Activated T-cell treated with anti-CD3 and anti-CD28 coated beads, Interleukin-2, amount 50 U/mL, for 72 hours (primary cell): ENCODE measurements around the gene CDKAL1. TPM values are rescaled to one million over a fixed set of nuclear protein-coding genes. Genes with fewer than 3 reads are reported as not detected.

Source experiments
- ATAC-seq, 2 donors: fragments of 150-1000 bp; cut with Tn5 transposase; replicated peaks in 1 of 2; 2 replicates each; pipeline ENCODE4 v1.10.0; 2021; ENCODE audit warnings: moderate library complexity in 2 of 2, mild to moderate bottlenecking in 1 of 2
- DNase-seq, 2 donors: peaks; one replicate each; pipeline ENCODE4 v3.0.0; 2021 to 2022; ENCODE audit warnings: mixed read lengths in 1 of 2
- H3K27ac Mint-ChIP-seq: one replicate; pipeline ENCODE4 v1.8.0; 2022; ENCODE audit warnings: mild to moderate bottlenecking, moderate library complexity, mixed read lengths
- H3K27me3 Mint-ChIP-seq: one replicate; pipeline ENCODE4 v1.8.0; 2022; ENCODE audit warnings: low read depth, mixed read lengths
- H3K36me3 Mint-ChIP-seq, 2 donors: one replicate each; pipeline ENCODE4 v1.8.0; 2022; ENCODE audit warnings: mixed read lengths in 2 of 2, mild to moderate bottlenecking in 1 of 2; ENCODE audit not compliant: insufficient read depth in 2 of 2
- H3K4me1 Mint-ChIP-seq: one replicate; pipeline ENCODE4 v1.8.0; 2022; ENCODE audit warnings: low read depth, mixed read lengths
- H3K4me3 Mint-ChIP-seq, 2 donors: one replicate each; pipeline ENCODE4 v1.8.0; 2022; ENCODE audit warnings: mild to moderate bottlenecking in 2 of 2, mixed read lengths in 2 of 2, moderate library complexity in 2 of 2
- H3K9me3 Mint-ChIP-seq, 2 donors: one replicate each; pipeline ENCODE4 v1.8.0; 2022; ENCODE audit warnings: mixed read lengths in 2 of 2
- total RNA-seq, 2 donors: library from RNA; stranded (reverse); gene quantifications; one replicate each; pipeline ENCODE4 v1.2.3, GENCODE V29; 2022

The CDKAL1 gene
- total RNA-seq, 2 donors from 2014 or later = 25.9 to 29.8 TPM

GRCh38 chr6:21132856-21133838 is 598.9 kb downstream of the CDKAL1 start:
- ATAC-seq = no peak
- H3K27ac Mint-ChIP-seq = no peak overlapping the region
- no peak overlapping the region for H3K4me3 Mint-ChIP-seq
- no peaks in the 10 kb centered on the region for H3K9me3 Mint-ChIP-seq
- no peaks in the 10 kb centered on the region for H3K4me1 Mint-ChIP-seq
- no peaks in the 10 kb centered on the region for H3K27me3 Mint-ChIP-seq
- no peaks in the 10 kb centered on the region for H3K36me3 Mint-ChIP-seq
- DNase-seq = no peak

GRCh38 chr6:21133901-21134300 is 599.6 kb downstream of the CDKAL1 start:
- H3K4me3 Mint-ChIP-seq = no peak overlapping the region
- H3K27me3 Mint-ChIP-seq = no peaks in the 10 kb centered on the region
- no peaks in the 10 kb centered on the region for H3K36me3 Mint-ChIP-seq
- ATAC-seq = no peak
- no peaks in the 10 kb centered on the region for H3K4me1 Mint-ChIP-seq
- no peaks in the 10 kb centered on the region for H3K9me3 Mint-ChIP-seq
- H3K27ac Mint-ChIP-seq = no peak overlapping the region
- no peak for DNase-seq

GRCh38 chr6:21134356-21134755 is 600.1 kb downstream of the CDKAL1 start:
- Mint-ChIP-seq H3K27me3 (no peaks in the 10 kb centered on the region), H3K27ac (no peak overlapping the region), H3K9me3 (no peaks in the 10 kb centered on the region), H3K36me3 (no peaks in the 10 kb centered on the region), H3K4me1 (no peaks in the 10 kb centered on the region), H3K4me3 (no peak overlapping the region)
- DNase-seq = no peak
- no peak for ATAC-seq

DNA sequence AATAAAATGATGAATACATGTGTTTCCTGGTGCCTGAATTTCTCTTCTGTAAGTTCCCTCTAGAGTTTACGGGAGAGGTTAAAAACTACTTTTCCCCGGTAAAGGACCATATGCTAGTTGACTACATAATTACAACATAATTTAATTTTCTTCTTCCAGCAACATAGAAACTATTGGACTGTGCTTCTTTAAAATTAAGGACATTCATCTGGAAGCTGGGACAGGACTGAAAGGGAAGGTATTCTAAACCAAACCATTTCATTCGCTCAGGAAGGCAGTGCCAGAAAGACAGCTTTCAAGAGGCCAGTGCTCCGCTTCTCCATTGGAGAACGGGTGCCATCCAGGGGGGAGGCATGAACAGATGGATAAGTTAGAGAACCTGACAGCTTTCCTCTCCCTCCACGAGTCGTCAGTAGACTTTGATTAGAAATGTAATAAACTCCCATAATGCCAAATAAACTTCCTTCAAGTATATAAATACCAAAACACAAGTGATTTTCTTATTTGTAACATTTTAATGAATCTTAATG is 601.3 kb downstream of the CDKAL1 start:
- no peak overlapping the region for H3K27ac Mint-ChIP-seq

DNA sequence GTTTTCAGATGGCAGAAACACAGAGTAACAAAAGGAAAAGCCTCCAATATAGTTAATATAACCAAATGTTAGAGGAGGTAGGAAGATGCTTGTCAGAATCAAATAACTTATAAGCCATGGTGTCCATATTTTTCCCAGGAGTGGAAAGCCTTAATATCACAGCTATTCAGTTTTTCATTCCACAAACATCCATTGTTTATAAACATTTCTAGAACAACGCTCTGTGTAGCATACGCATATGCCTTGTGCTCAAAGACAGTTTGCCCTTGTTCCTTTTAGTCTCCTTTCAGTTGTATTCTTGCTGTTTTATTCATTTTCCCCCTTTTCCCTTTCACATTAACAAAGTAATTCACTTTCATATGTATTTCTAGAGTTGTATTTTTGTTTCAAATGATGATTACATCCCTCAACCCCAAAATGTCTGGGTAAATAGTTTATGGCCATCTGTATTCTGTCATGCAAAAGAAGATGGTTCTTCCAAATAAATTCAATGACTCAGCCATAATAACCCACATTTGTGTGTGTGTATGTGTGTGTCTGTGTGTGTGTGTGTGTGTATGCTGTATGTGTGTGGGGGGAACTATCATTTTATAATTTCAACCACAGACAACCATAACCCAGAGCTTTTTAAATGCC is 603.6 kb downstream of the CDKAL1 start:
- DNase-seq = no peak
- Mint-ChIP-seq H3K4me3 (no peak overlapping the region), H3K36me3 (peaks cover 0 to 6% of the 10 kb centered on the region in 2 donors), H3K9me3 (no peaks in the 10 kb centered on the region), H3K27ac (no peak overlapping the region), H3K27me3 (no peaks in the 10 kb centered on the region), H3K4me1 (no peaks in the 10 kb centered on the region)
- no peak for ATAC-seq

More for the DNA sequence above, 601.3 kb downstream of the CDKAL1 start:
- Mint-ChIP-seq H3K4me1 (no peaks in the 10 kb centered on the region), H3K9me3 (no peaks in the 10 kb centered on the region), H3K27me3 (no peaks in the 10 kb centered on the region), H3K36me3 (peaks cover 0 to 4% of the 10 kb centered on the region in 2 donors), H3K4me3 (no peak overlapping the region)
- DNase-seq = no peak
- no peak for ATAC-seq

DNA sequence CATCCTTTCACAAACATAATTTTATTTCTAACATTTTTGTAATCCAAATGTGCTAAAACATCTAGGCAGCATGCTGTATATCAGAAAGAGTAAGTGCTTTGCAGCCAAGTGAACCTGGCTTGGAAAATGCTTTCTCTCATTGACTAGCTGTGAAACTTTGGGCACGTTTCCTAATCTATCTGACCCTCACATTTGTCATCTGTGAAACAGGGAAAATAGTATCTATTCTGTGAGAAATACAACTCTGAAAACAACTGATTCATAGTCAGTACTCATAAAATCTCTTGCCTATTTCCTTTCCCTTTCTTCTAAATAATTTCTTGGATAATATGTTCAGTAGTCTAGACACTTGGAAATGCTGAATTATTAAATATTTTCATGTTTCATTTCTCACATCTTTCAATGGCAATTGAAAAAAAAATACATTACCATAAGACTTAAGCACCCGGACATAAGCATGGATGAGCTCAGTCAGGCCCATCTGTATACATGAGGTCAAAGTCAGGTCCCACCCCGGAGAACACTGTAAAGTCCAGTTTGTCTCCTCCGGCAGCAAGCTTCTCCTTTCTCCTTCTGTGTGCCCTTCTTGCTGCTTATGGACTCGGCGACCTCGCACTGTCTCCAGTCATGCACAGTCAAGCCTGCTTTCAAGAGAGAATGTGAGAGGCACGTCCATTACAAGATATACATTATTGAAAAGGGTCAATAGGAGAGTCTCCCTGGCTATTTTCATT is 604.2 kb downstream of the CDKAL1 start:
- DNase-seq (no peak), ATAC-seq (no peak)
- peaks cover 0 to 6% of the 10 kb centered on the region in 2 donors for H3K36me3 Mint-ChIP-seq
- H3K4me1 Mint-ChIP-seq = no peaks in the 10 kb centered on the region
- no peaks in the 10 kb centered on the region for H3K9me3 Mint-ChIP-seq
- no peak overlapping the region for H3K4me3 Mint-ChIP-seq
- H3K27me3 Mint-ChIP-seq = no peaks in the 10 kb centered on the region
- H3K27ac Mint-ChIP-seq = no peak overlapping the region

GRCh38 chr6:21140966-21141365 is 606.7 kb downstream of the CDKAL1 start:
- ATAC-seq (no peak), DNase-seq (no peak)
- Mint-ChIP-seq H3K4me3 (no peak overlapping the region), H3K4me1 (no peaks in the 10 kb centered on the region), H3K36me3 (peaks cover 0 to 6% of the 10 kb centered on the region in 2 donors), H3K27ac (no peak overlapping the region), H3K27me3 (no peaks in the 10 kb centered on the region), H3K9me3 (no peaks in the 10 kb centered on the region)

GRCh38 chr6:21141616-21142303 is 607.5 kb downstream of the CDKAL1 start:
- Mint-ChIP-seq H3K27ac (no peak overlapping the region), H3K36me3 (peaks cover 0 to 6% of the 10 kb centered on the region in 2 donors), H3K4me3 (no peak overlapping the region), H3K4me1 (no peaks in the 10 kb centered on the region), H3K9me3 (no peaks in the 10 kb centered on the region), H3K27me3 (no peaks in the 10 kb centered on the region)
- DNase-seq (no peak), ATAC-seq (no peak)

GRCh38 chr6:21142741-21143140 is 608.5 kb downstream of the CDKAL1 start:
- Mint-ChIP-seq H3K27ac (no peak overlapping the region), H3K4me3 (no peak overlapping the region), H3K9me3 (no peaks in the 10 kb centered on the region), H3K27me3 (no peaks in the 10 kb centered on the region), H3K4me1 (no peaks in the 10 kb centered on the region), H3K36me3 (peaks cover 0 to 6% of the 10 kb centered on the region in 2 donors)
- DNase-seq = no peak
- no peak for ATAC-seq

DNA sequence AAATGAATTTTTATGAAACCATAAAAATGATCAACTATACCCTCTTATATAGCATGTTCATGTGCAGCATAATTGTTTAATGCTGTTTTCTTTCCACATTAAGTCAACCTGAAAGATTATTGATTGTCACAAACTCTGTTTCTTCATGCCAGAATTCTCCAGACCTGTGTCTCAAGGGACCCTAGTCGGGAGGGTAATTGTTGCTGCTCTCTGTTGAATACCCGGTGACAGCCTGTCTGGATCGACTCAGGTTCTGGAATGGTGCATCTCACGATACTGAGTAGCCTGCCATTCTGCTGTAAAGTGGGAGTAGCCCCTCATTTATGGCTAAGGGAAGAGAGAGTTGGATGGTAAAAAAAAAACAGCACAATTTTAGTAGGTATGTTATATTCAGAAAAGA is 609.4 kb downstream of the CDKAL1 start:
- Mint-ChIP-seq H3K4me3 (no peak overlapping the region), H3K36me3 (peaks cover 0 to 6% of the 10 kb centered on the region in 2 donors), H3K4me1 (no peaks in the 10 kb centered on the region), H3K27ac (no peak overlapping the region), H3K27me3 (no peaks in the 10 kb centered on the region), H3K9me3 (no peaks in the 10 kb centered on the region)
- DNase-seq (no peak), ATAC-seq (no peak)

DNA sequence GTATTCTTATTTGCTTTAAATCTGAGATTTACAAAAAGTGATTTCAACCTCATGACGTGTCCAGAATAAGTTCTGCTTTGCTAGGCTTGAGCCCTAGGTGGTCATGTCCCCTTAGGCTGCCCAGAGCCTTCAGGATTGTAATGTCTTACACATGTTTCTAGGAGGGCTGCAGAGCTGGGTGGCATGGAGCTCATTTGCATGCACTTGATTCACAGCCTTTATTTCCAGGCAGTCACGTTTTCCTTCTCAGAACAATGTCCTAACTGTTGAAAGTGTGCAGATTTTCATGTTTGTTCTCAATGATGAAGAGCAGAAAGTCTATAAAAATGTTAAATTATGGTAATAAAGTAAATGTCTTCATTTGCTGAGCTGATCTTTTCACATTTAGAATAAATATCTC is 610.7 kb downstream of the CDKAL1 start:
- ATAC-seq (no peak), DNase-seq (no peak)
- H3K4me3 Mint-ChIP-seq = no peak overlapping the region
- H3K27ac Mint-ChIP-seq = no peak overlapping the region
- H3K9me3 Mint-ChIP-seq = no peaks in the 10 kb centered on the region
- no peaks in the 10 kb centered on the region for H3K27me3 Mint-ChIP-seq
- H3K36me3 Mint-ChIP-seq = peaks cover 0 to 4% of the 10 kb centered on the region in 2 donors
- no peaks in the 10 kb centered on the region for H3K4me1 Mint-ChIP-seq

DNA sequence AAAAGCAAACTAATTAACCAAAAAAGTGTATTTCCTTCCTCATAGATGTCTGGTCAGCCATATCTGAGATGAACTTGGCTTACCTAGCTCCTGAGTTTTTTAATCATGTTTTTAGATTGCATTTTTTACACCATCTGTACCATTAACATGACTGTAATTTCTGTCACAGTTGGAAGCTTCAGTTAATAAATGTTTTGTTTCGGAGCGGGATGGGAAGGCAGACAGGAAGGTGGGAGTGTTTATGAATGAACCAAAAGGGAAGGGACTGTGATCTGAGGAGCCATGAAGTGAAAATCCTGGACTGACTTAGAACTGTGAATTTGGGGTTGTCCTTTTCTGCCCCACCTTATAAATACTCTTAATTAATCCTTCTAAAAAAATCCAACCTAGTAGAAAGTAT is 613.7 kb downstream of the CDKAL1 start:
- H3K36me3 Mint-ChIP-seq = peaks cover 0 to 3% of the 10 kb centered on the region in 2 donors
- DNase-seq (no peak), ATAC-seq (no peak)
- H3K27me3 Mint-ChIP-seq = no peaks in the 10 kb centered on the region
- H3K27ac Mint-ChIP-seq = no peak overlapping the region
- H3K4me1 Mint-ChIP-seq = no peaks in the 10 kb centered on the region
- no peak overlapping the region for H3K4me3 Mint-ChIP-seq
- no peaks in the 10 kb centered on the region for H3K9me3 Mint-ChIP-seq
